HG02938 (cell line): Measurements from ENCODE around the gene CFAP20.
"Not testable (repeated sequence)": the region's sequence is repeated elsewhere in the genome, so short reads cannot be mapped to it uniquely, and the experiment has no call there.

ENCODE experiments used
- ATAC-seq: cut with Tn5 transposase; IDR thresholded peaks from one replicate; pipeline ENCODE4 v1.9.1; 2021; ENCODE audit warnings: mild to moderate bottlenecking, moderate library complexity; ENCODE audit not compliant: unreplicated experiment

Gene CFAP20

GRCh38 chr16:58072134-58072533 lies 57.0 kb downstream of the CFAP20 start:
- not testable (repeated sequence) for ATAC-seq

GRCh38 chr16:58070585-58070984 lies 58.6 kb downstream of the CFAP20 start:
- no peak for ATAC-seq
